Glutamatergic neuron (in vitro differentiated cells): ENCODE results near the gene SPEG. TPM values are rescaled to one million over a fixed set of nuclear protein-coding genes. Genes with fewer than 3 reads are reported as not detected.

Source experiments
- DNase-seq: peaks from one replicate; pipeline ENCODE4 v3.0.0; 2022
- H3K27ac Mint-ChIP-seq: one replicate; pipeline ENCODE4 v1.8.0; 2020; ENCODE audit warnings: mild to moderate bottlenecking, mixed read lengths, inconsistent platforms; ENCODE audit not compliant: unreplicated experiment
- H3K27me3 Mint-ChIP-seq: one replicate; pipeline ENCODE4 v1.8.0; 2020; ENCODE audit warnings: mild to moderate bottlenecking, moderate library complexity, mixed read lengths, inconsistent platforms; ENCODE audit not compliant: unreplicated experiment
- H3K36me3 Mint-ChIP-seq: one replicate; pipeline ENCODE4 v1.8.0; 2020; ENCODE audit warnings: mild to moderate bottlenecking, mixed read lengths, inconsistent platforms; ENCODE audit not compliant: unreplicated experiment
- H3K4me1 Mint-ChIP-seq: one replicate; pipeline ENCODE4 v1.8.0; 2020; ENCODE audit warnings: mild to moderate bottlenecking, low read depth, mixed read lengths, inconsistent platforms; ENCODE audit not compliant: unreplicated experiment
- H3K4me3 Mint-ChIP-seq: one replicate; pipeline ENCODE4 v1.8.0; 2020; ENCODE audit warnings: mild to moderate bottlenecking, mixed read lengths, inconsistent platforms; ENCODE audit not compliant: unreplicated experiment
- H3K9me3 Mint-ChIP-seq: one replicate; pipeline ENCODE4 v1.8.0; 2020; ENCODE audit warnings: mild to moderate bottlenecking, moderate library complexity, mixed read lengths, inconsistent platforms; ENCODE audit not compliant: unreplicated experiment
- total RNA-seq: library from RNA; stranded (reverse); fragmentation: NEBNext Ultra II Directional; extraction: Animal tissue kit (Norgen Biotek cat#: 25700); gene quantifications from one replicate; pipeline ENCODE4 v1.2.1, GENCODE V29; 2021; ENCODE audit not compliant: unreplicated experiment
- TF ChIP-seq, protein P1 (sequence below): fragments of 200-600 bp; sonication (generic); IDR thresholded peaks from one replicate; pipeline ENCODE4 v1.5.0; 2021; ENCODE audit not compliant: partially characterized antibody, unreplicated experiment

SPEG gene
- total RNA-seq, 1 donor from 2014 or later = 92.9 TPM

DNA sequence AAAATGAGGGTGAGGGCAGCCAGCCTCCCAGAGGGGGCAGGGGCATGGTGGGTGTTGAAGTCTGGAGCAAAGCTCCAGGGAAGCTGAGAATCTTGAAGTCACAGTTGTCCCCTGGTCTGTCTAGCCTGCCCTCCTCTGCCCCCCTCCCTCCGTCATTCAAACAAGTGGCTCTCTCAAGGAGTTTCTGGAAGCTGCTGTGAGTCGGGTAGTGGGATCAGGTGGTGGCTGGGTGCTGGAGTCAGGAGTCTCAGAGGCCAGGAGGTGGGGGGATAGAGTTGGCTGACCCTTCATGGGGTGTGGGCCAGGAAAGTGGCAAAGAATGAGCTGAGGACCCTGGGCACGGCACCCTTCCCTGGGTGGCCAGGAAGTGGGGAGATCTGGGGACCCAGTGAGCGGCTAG is 79.1 kb downstream of the SPEG start:
- peak overlapping the region; percentile 95 for H3K27ac Mint-ChIP-seq
- H3K4me3 Mint-ChIP-seq = peak overlapping the region; percentile 80
- TF ChIP-seq, protein P1, sequence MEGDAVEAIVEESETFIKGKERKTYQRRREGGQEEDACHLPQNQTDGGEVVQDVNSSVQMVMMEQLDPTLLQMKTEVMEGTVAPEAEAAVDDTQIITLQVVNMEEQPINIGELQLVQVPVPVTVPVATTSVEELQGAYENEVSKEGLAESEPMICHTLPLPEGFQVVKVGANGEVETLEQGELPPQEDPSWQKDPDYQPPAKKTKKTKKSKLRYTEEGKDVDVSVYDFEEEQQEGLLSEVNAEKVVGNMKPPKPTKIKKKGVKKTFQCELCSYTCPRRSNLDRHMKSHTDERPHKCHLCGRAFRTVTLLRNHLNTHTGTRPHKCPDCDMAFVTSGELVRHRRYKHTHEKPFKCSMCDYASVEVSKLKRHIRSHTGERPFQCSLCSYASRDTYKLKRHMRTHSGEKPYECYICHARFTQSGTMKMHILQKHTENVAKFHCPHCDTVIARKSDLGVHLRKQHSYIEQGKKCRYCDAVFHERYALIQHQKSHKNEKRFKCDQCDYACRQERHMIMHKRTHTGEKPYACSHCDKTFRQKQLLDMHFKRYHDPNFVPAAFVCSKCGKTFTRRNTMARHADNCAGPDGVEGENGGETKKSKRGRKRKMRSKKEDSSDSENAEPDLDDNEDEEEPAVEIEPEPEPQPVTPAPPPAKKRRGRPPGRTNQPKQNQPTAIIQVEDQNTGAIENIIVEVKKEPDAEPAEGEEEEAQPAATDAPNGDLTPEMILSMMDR = no peak
- H3K4me1 Mint-ChIP-seq = peaks cover 56% of the 10 kb centered on the region
- H3K9me3 Mint-ChIP-seq = peaks cover 24% of the 10 kb centered on the region
- H3K36me3 Mint-ChIP-seq = no peaks in the 10 kb centered on the region
- peaks cover 29% of the 10 kb centered on the region for H3K27me3 Mint-ChIP-seq
- DNase-seq = no peak

- Mint-ChIP-seq H3K9me3 (peaks cover 24% of the 10 kb centered on the region), H3K4me3 (peak within 1 kb of the TSS; percentile 80), H3K27ac (peak within 1 kb of the TSS; percentile 95), H3K4me1 (peaks cover 56% of the 10 kb centered on the region), H3K27me3 (peaks cover 29% of the 10 kb centered on the region), H3K36me3 (no peaks in the 10 kb centered on the region)
- DNase-seq = peak; percentile 73
- TF ChIP-seq, protein P1 = no peak
Observed at GRCh38 chr2:219514196-219514761, 79.6 kb downstream of the SPEG start, which contains the start of gene ASIC4. Gene ASIC4 (plus strand): TSS chr2:219514482. CDS start chr2:219514725, 243 bp downstream.

- TF ChIP-seq, protein P1 = no peak
- peaks cover 58% of the 10 kb centered on the region for H3K4me1 Mint-ChIP-seq
- no peak overlapping the region for H3K27ac Mint-ChIP-seq
- no peak overlapping the region for H3K4me3 Mint-ChIP-seq
- DNase-seq = no peak
- peaks cover 29% of the 10 kb centered on the region for H3K27me3 Mint-ChIP-seq
- peaks cover 22% of the 10 kb centered on the region for H3K9me3 Mint-ChIP-seq
- H3K36me3 Mint-ChIP-seq = no peaks in the 10 kb centered on the region
Observed at GRCh38 chr2:219514836-219515235, 80.2 kb downstream of the SPEG start.

- DNase-seq = no peak
- TF ChIP-seq, protein P1 = no peak
Observed at GRCh38 chr2:219515874-219516629, 81.4 kb downstream of the SPEG start.

GRCh38 chr2:219516888-219517287 is 82.2 kb downstream of the SPEG start:
- peaks cover 64% of the 10 kb centered on the region for H3K4me1 Mint-ChIP-seq

More at GRCh38 chr2:219515874-219516629, 81.4 kb downstream of the SPEG start:
- peaks cover 19% of the 10 kb centered on the region for H3K9me3 Mint-ChIP-seq
- H3K36me3 Mint-ChIP-seq = no peaks in the 10 kb centered on the region
- peak overlapping the region; percentile 76 for H3K4me3 Mint-ChIP-seq
- H3K27me3 Mint-ChIP-seq = peaks cover 25% of the 10 kb centered on the region
- H3K4me1 Mint-ChIP-seq = peaks cover 59% of the 10 kb centered on the region
- peak overlapping the region; percentile 65 for H3K27ac Mint-ChIP-seq

More at GRCh38 chr2:219516888-219517287, 82.2 kb downstream of the SPEG start:
- Mint-ChIP-seq H3K27me3 (peaks cover 29% of the 10 kb centered on the region), H3K4me3 (no peak overlapping the region), H3K27ac (no peak overlapping the region), H3K9me3 (peaks cover 18% of the 10 kb centered on the region), H3K36me3 (no peaks in the 10 kb centered on the region)
- no peak for DNase-seq
- TF ChIP-seq, protein P1 = no peak
